ENCODE measurements around the gene IMP4. TPM values are rescaled to one million over a fixed set of nuclear protein-coding genes. Genes with fewer than 3 reads are reported as not detected.

IMP4 gene
- total RNA-seq, 1 experiment from 2014 or later = 121 TPM

DNA sequence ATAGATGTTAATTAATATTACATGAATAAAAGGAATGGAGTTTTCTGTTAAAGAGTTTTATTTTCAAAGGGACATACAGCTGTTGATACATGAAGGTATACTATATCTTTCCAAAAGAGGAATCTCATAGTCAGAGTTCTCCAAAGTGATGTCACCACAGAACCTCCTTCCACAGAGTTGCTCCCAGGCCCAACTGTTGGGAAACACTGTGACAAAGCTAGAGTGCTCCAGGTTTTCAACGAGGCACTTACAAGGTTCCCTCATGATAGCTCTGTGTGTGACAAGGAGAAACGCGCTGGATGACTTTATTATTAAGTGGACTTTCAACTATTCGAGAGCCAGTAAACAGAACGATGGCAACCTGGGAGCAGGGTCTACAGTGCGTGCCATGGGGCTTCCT is 46.7 kb downstream of the IMP4 start:
- Histone ChIP-seq H3K4me1 (ENCODE audit: control insufficient read depth in 1 of 2, insufficient read depth in 2 of 2, low read length in 2 of 2) (peaks cover 14 to 27% of the 10 kb centered on the region in 2 experiments), H3K9me3 (ENCODE audit: control insufficient read depth in 1 of 2, insufficient read depth in 1 of 2, low read depth in 1 of 2, low read length in 2 of 2) (no peaks in the 10 kb centered on the region), H3K9me2 (ENCODE audit: insufficient read depth) (no peaks in the 10 kb centered on the region), H3K36me3 (ENCODE audit: control insufficient read depth in 1 of 2, insufficient read depth in 2 of 2, low read length in 2 of 2) (no peaks in the 10 kb centered on the region), H3K4me3 (replicated peaks in 1 of 2; ENCODE audit: low read depth in 1 of 2, low read length in 2 of 2) (no peak overlapping the region), H3K79me2 (ENCODE audit: insufficient read depth, low read length) (no peaks in the 10 kb centered on the region), H3K4me2 (ENCODE audit: low read length) (no peak overlapping the region), H2AFZ (ENCODE audit: low read depth, low read length, poor library complexity, severe bottlenecking) (no peak overlapping the region), H3K9ac (ENCODE audit: low read length) (no peak overlapping the region), H4K20me1 (ENCODE audit: insufficient read depth) (no peaks in the 10 kb centered on the region), H3K27ac (ENCODE audit: low read depth, low read length) (no peak overlapping the region), H3K27me3 (ENCODE audit: insufficient read depth, low read length) (no peaks in the 10 kb centered on the region)
- intact Hi-C loops (cut with micrococcal nuclease) = no loop called here
- DNase-seq (ENCODE audit: low read depth, low spot score) (no peak), ATAC-seq (no peak)
- BruUV-seq (replicated peaks) = no TSS peak
- no peak for TF ChIP-seq POLR2A (IDR thresholded peaks at IDR 0.05; ENCODE audit: borderline replicate concordance, extremely low read depth, insufficient read depth, insufficient read length)
- TF ChIP-seq ZNF274 (IDR thresholded peaks at IDR 0.05; ENCODE audit: low read depth, low read length) = no peak
- TF ChIP-seq, protein P1, sequence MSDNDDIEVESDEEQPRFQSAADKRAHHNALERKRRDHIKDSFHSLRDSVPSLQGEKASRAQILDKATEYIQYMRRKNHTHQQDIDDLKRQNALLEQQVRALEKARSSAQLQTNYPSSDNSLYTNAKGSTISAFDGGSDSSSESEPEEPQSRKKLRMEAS (IDR thresholded peaks at IDR 0.05) = no peak
- TF ChIP-seq, protein P2, sequence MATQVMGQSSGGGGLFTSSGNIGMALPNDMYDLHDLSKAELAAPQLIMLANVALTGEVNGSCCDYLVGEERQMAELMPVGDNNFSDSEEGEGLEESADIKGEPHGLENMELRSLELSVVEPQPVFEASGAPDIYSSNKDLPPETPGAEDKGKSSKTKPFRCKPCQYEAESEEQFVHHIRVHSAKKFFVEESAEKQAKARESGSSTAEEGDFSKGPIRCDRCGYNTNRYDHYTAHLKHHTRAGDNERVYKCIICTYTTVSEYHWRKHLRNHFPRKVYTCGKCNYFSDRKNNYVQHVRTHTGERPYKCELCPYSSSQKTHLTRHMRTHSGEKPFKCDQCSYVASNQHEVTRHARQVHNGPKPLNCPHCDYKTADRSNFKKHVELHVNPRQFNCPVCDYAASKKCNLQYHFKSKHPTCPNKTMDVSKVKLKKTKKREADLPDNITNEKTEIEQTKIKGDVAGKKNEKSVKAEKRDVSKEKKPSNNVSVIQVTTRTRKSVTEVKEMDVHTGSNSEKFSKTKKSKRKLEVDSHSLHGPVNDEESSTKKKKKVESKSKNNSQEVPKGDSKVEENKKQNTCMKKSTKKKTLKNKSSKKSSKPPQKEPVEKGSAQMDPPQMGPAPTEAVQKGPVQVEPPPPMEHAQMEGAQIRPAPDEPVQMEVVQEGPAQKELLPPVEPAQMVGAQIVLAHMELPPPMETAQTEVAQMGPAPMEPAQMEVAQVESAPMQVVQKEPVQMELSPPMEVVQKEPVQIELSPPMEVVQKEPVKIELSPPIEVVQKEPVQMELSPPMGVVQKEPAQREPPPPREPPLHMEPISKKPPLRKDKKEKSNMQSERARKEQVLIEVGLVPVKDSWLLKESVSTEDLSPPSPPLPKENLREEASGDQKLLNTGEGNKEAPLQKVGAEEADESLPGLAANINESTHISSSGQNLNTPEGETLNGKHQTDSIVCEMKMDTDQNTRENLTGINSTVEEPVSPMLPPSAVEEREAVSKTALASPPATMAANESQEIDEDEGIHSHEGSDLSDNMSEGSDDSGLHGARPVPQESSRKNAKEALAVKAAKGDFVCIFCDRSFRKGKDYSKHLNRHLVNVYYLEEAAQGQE (IDR thresholded peaks at IDR 0.05; ENCODE audit: low read depth) = no peak
- TF ChIP-seq SRF (IDR thresholded peaks at IDR 0.05; ENCODE audit: low read depth) = no peak
- TF ChIP-seq CEBPB (IDR thresholded peaks at IDR 0.05; ENCODE audit: low read depth) = no peak
- TF ChIP-seq, protein P3, sequence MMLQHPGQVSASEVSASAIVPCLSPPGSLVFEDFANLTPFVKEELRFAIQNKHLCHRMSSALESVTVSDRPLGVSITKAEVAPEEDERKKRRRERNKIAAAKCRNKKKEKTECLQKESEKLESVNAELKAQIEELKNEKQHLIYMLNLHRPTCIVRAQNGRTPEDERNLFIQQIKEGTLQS (IDR thresholded peaks at IDR 0.05) = no peak
- TF ChIP-seq, protein P4, sequence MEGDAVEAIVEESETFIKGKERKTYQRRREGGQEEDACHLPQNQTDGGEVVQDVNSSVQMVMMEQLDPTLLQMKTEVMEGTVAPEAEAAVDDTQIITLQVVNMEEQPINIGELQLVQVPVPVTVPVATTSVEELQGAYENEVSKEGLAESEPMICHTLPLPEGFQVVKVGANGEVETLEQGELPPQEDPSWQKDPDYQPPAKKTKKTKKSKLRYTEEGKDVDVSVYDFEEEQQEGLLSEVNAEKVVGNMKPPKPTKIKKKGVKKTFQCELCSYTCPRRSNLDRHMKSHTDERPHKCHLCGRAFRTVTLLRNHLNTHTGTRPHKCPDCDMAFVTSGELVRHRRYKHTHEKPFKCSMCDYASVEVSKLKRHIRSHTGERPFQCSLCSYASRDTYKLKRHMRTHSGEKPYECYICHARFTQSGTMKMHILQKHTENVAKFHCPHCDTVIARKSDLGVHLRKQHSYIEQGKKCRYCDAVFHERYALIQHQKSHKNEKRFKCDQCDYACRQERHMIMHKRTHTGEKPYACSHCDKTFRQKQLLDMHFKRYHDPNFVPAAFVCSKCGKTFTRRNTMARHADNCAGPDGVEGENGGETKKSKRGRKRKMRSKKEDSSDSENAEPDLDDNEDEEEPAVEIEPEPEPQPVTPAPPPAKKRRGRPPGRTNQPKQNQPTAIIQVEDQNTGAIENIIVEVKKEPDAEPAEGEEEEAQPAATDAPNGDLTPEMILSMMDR (IDR thresholded peaks at IDR 0.05 in 2 of 3, conservative IDR thresholded peaks at IDR 0.05 in 1 of 3; ENCODE audit: borderline replicate concordance in 1 of 3, insufficient read depth in 1 of 3, low read depth in 2 of 3, low read length in 2 of 3) = no peak
- no peak for TF ChIP-seq EZH2phosphoT487 (IDR thresholded peaks at IDR 0.05; ENCODE audit: borderline replicate concordance)
- no peak for TF ChIP-seq JUND (IDR thresholded peaks at IDR 0.05)
- no peak for TF ChIP-seq ZFX (IDR thresholded peaks at IDR 0.05)
- no peak for TF ChIP-seq EGR1 (IDR thresholded peaks at IDR 0.05; ENCODE audit: low read depth)
- ChIA-PET POLR2A (no interaction called here), RAD21 (ENCODE audit: low non-redundant PET in 1 of 2, low total read pairs in 2 of 2, uncharacterized antibody in 2 of 2, unreplicated experiment in 2 of 2) (no interaction called here), CTCF (no interaction called here)

All from HCT116 (cell line).